Fibroblast of the aortic adventitia (primary cell): ENCODE results near the gene SAMD4A. TPM values are rescaled to one million over a fixed set of nuclear protein-coding genes. Genes with fewer than 3 reads are reported as not detected.

Source experiments
- DNase-seq: peaks from one replicate; pipeline ENCODE4 v3.0.0-alpha.2; 2010; ENCODE audit warnings: low read depth
- H3K4me3 ChIP-seq: 2 replicates; pipeline ENCODE4 v1.5.1; 2011; ENCODE audit warnings: low read depth, mild to moderate bottlenecking, control low read depth, low read length, moderate library complexity
- total RNA-seq: library from RNA; depleted of rRNA; stranded (reverse); fragments of >200 nt; gene quantifications from 2 replicates; pipeline ENCODE4 v1.2.3, GENCODE V29; 2012; ENCODE audit warnings: low replicate concordance
- TF ChIP-seq, protein P1 (sequence below): IDR thresholded peaks from 2 replicates; pipeline ENCODE4 v1.5.1; 2011; ENCODE audit warnings: mild to moderate bottlenecking, low read length, control low read depth, inconsistent platforms; ENCODE audit not compliant: insufficient read depth

The SAMD4A gene
- total RNA-seq, 1 donor = 20.1 TPM

DNA sequence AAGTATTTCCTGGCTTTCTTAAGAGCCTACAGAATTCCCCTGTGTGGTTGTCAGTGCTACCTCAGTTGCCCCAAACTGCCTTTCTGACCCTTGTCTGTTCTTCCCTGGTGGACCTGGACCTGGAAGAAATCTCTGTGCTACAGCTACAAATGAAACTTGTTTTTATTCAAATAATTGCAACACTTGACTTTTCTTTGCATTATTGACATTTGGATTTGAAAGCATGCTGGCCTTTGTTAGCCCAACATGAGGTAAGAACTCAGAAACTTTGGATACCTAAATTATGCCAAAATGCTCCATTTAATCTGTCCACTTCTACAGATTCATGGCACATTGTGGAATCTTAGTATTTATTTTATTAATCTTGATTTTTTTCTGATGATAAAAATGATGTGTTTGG is 142.9 kb downstream of the SAMD4A start:
- TF ChIP-seq, protein P1, sequence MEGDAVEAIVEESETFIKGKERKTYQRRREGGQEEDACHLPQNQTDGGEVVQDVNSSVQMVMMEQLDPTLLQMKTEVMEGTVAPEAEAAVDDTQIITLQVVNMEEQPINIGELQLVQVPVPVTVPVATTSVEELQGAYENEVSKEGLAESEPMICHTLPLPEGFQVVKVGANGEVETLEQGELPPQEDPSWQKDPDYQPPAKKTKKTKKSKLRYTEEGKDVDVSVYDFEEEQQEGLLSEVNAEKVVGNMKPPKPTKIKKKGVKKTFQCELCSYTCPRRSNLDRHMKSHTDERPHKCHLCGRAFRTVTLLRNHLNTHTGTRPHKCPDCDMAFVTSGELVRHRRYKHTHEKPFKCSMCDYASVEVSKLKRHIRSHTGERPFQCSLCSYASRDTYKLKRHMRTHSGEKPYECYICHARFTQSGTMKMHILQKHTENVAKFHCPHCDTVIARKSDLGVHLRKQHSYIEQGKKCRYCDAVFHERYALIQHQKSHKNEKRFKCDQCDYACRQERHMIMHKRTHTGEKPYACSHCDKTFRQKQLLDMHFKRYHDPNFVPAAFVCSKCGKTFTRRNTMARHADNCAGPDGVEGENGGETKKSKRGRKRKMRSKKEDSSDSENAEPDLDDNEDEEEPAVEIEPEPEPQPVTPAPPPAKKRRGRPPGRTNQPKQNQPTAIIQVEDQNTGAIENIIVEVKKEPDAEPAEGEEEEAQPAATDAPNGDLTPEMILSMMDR = no peak
- DNase-seq = no peak
- no peak overlapping the region for H3K4me3 ChIP-seq

DNA sequence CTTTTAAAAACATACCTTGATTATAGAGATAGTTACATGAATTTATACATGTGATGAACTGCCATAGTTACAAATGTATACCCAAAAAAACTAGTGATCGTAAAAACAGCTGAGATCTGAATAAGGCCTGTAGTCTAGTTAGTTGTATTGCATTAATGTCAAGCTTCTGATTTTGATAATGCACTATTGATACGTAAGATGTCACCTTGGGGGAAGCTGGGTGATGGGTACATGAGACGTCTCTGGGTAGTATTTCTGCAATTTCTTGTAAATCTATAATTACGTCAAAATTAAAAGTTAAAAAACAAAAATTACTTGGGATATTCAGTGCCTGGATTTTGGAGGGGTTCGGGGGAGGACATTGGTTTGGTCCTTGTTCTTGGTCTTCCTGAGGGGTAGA is 144.4 kb downstream of the SAMD4A start:
- H3K4me3 ChIP-seq = no peak overlapping the region
- DNase-seq = no peak
- TF ChIP-seq, protein P1 = no peak

DNA sequence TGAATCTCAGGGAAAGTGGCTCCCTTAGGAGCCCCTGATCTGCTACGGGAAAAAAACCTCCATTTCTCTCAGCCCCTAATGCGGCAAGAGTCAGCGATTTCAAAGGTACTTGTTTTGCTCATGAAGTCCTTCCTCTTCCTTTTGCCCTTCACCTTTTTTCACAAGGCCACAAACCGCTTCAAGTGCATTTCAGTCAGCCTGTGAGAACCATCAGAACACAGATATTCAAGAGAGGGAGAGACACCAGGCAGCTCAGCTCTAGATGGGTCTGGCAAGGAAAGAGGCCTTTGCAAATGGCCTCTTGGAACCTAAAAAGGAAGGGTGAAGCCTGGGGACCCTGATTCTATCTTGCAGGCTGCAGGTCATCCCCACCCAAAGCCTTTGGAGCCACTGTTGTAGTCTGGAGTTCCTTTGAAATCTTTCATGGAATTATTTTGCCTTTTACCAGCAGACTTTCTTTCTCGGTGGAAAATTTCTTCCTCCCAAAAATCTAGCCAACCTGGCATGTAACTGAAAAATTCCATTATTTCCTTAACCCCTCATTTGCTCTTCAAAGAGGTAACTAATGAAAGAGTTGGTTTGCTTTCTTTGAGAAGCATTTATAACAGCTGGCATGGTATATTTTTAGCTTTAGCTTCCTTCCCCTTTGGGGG is 145.0 kb downstream of the SAMD4A start:
- H3K4me3 ChIP-seq = no peak overlapping the region
- no peak for DNase-seq
- TF ChIP-seq, protein P1 = no peak

DNA sequence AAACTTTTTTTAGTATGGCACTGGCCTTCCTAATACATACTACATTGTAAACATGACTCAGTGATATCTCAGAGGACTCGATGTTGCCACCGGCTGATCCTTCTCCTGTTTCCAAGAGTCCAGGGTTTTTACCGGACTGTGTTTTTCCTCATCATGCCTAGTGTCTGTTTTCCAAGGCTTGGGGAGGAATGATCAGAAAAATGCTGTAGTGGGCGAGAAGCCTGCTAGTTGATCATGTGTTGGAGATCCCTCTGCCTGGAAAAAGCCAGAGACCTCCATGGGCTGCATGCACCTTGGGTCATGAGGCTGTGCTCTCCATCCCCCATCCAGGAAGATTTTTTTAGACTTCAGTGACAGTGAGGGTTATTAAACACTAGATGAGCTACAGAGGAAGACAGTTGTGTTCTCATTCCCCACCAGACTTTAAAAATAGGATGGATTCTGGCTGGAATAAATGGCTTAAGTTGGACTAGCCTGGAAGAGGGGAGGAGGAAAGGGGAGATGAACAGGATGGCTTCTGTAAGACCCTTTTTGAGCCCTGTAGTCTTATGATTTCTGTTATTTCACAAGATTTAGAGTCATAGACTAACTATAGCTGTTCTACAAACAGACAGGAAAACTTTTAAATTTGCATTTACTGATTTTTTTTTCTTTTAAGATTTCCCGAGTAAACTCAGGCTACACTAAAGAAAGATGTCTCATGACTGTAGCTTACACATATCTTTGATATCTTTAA is 145.7 kb downstream of the SAMD4A start:
- TF ChIP-seq, protein P1 = no peak
- peak; percentile 68 for DNase-seq
- no peak overlapping the region for H3K4me3 ChIP-seq

DNA sequence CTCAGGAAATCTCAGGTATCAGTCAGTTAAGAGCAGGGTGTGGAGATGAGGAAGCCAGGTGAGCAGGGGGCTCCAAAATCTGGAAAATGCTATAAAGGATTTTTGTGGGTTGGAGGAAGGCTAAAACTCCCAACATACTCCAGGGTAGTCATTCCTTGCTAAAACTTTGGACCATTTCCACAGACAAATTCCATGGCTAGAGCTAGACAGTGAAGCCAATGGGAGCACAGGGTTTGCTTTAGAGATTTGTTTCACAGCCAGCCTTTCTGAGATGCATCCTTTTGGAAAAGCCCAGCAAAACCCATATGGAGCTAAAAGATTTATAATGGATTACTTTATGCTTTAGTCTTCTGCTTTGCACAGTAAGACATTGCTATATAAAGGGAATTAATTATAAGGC is 146.5 kb downstream of the SAMD4A start:
- H3K4me3 ChIP-seq = no peak overlapping the region
- peak; percentile 88 for DNase-seq
- TF ChIP-seq, protein P1 = no peak

DNA sequence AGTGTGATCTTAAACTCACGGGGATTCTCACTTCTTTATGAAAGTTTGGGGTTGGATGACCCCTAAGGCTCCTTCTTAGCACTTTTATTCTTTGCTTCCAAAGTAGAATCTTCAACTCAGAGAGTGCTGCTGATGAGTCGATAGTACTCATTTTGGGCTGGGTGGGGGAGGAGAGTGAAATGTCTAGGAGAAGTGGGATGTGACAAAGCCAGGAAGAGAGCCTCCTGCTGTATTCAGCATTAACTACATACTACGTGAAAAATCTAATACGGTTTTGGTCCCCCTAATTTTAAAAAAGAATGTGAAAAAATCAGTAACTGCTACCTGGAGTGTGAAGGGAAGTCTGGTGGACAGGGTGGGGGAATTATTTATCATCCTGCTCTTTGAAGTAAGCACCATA is 148.3 kb downstream of the SAMD4A start:
- TF ChIP-seq, protein P1 = peak; percentile 29
- peak; percentile 43 for DNase-seq
- no peak overlapping the region for H3K4me3 ChIP-seq
